Measurements from ENCODE around the gene TMEM138. TPM values are rescaled to one million over a fixed set of nuclear protein-coding genes. Genes with fewer than 3 reads are reported as not detected.

Gene TMEM138
- total RNA-seq, 2 donors from 2014 or later: 42.0 to 45.0 TPM

GRCh38 chr11:61361237-61361740, 885 bp upstream of the TMEM138 start:
- H3K4me1 Mint-ChIP-seq (ENCODE audit: low read depth): peaks cover 55% of the 10 kb centered on the region
- H3K4me3 Mint-ChIP-seq: peak overlapping the region; percentile 95 to 97
- DNase-seq (no peak), ATAC-seq (replicated peaks in 1 of 2) (peak in 1 of 2 donors; percentile 1)
- H3K36me3 Mint-ChIP-seq (ENCODE audit: insufficient read depth in 2 of 2): peaks cover 2 to 5% of the 10 kb centered on the region in 2 donors
- H3K9me3 Mint-ChIP-seq: no peaks in the 10 kb centered on the region
- peak overlapping the region; percentile 97 for H3K27ac Mint-ChIP-seq
- H3K27me3 Mint-ChIP-seq (ENCODE audit: low read depth): no peaks in the 10 kb centered on the region

GRCh38 chr11:61362542-61362875, 335 bp downstream of the TMEM138 start:
- peaks cover 2 to 12% of the 10 kb centered on the region in 2 donors for H3K36me3 Mint-ChIP-seq (ENCODE audit: insufficient read depth in 2 of 2)
- H3K27me3 Mint-ChIP-seq (ENCODE audit: low read depth): no peaks in the 10 kb centered on the region
- peak overlapping the region; percentile 97 for H3K27ac Mint-ChIP-seq

GRCh38 chr11:61364012-61364675, 2.0 kb downstream of the TMEM138 start:
- Mint-ChIP-seq H3K36me3 (ENCODE audit: insufficient read depth in 2 of 2) (peaks cover 9 to 18% of the 10 kb centered on the region in 2 donors), H3K27me3 (ENCODE audit: low read depth) (no peaks in the 10 kb centered on the region), H3K4me1 (ENCODE audit: low read depth) (peaks cover 47% of the 10 kb centered on the region), H3K27ac (peak overlapping the region; percentile 97), H3K9me3 (no peaks in the 10 kb centered on the region), H3K4me3 (peak overlapping the region; percentile 95 to 97)
- no peak for ATAC-seq (replicated peaks in 1 of 2)
- DNase-seq: no peak

More at GRCh38 chr11:61362542-61362875, 335 bp downstream of the TMEM138 start:
- DNase-seq (peak; percentile 33 to 38), ATAC-seq (replicated peaks in 1 of 2) (peak in 1 of 2 donors; percentile 25)
- Mint-ChIP-seq H3K9me3 (no peaks in the 10 kb centered on the region), H3K4me3 (peak overlapping the region; percentile 95 to 97), H3K4me1 (ENCODE audit: low read depth) (peaks cover 47% of the 10 kb centered on the region)

- no peak for ATAC-seq (replicated peaks in 1 of 2)
- Mint-ChIP-seq H3K9me3 (no peaks in the 10 kb centered on the region), H3K27me3 (ENCODE audit: low read depth) (no peaks in the 10 kb centered on the region), H3K4me3 (no peak overlapping the region), H3K4me1 (ENCODE audit: low read depth) (peaks cover 38% of the 10 kb centered on the region), H3K36me3 (ENCODE audit: insufficient read depth in 2 of 2) (peaks cover 8 to 29% of the 10 kb centered on the region in 2 donors), H3K27ac (no peak overlapping the region)
- DNase-seq: no peak
Observed at GRCh38 chr11:61367406-61367805, 5.2 kb downstream of the TMEM138 start.

GRCh38 chr11:61368646-61369045, 6.5 kb downstream of the TMEM138 start:
- H3K4me3 Mint-ChIP-seq: no peak overlapping the region
- no peaks in the 10 kb centered on the region for H3K27me3 Mint-ChIP-seq (ENCODE audit: low read depth)
- H3K9me3 Mint-ChIP-seq: no peaks in the 10 kb centered on the region
- no peak for ATAC-seq (replicated peaks in 1 of 2)
- H3K4me1 Mint-ChIP-seq (ENCODE audit: low read depth): peaks cover 25% of the 10 kb centered on the region
- H3K27ac Mint-ChIP-seq: no peak overlapping the region
- H3K36me3 Mint-ChIP-seq (ENCODE audit: insufficient read depth in 2 of 2): peaks cover 8 to 30% of the 10 kb centered on the region in 2 donors
- no peak for DNase-seq

- H3K27ac Mint-ChIP-seq: no peak overlapping the region
- peaks cover 22% of the 10 kb centered on the region for H3K4me1 Mint-ChIP-seq (ENCODE audit: low read depth)
- H3K27me3 Mint-ChIP-seq (ENCODE audit: low read depth): no peaks in the 10 kb centered on the region
- peaks cover 8 to 32% of the 10 kb centered on the region in 2 donors for H3K36me3 Mint-ChIP-seq (ENCODE audit: insufficient read depth in 2 of 2)
- H3K9me3 Mint-ChIP-seq: no peaks in the 10 kb centered on the region
- ATAC-seq (replicated peaks in 1 of 2) (peak; percentile 25 to 32), DNase-seq (no peak)
- peak overlapping the region in 1 of 2 donors; percentile 11 for H3K4me3 Mint-ChIP-seq
Observed at GRCh38 chr11:61369372-61370348, 7.5 kb downstream of the TMEM138 start.

- Mint-ChIP-seq H3K27ac (no peak overlapping the region), H3K36me3 (ENCODE audit: insufficient read depth in 2 of 2) (peaks cover 12 to 37% of the 10 kb centered on the region in 2 donors), H3K4me3 (no peak overlapping the region), H3K27me3 (ENCODE audit: low read depth) (no peaks in the 10 kb centered on the region), H3K9me3 (no peaks in the 10 kb centered on the region), H3K4me1 (ENCODE audit: low read depth) (peaks cover 22% of the 10 kb centered on the region)
- DNase-seq (no peak), ATAC-seq (replicated peaks in 1 of 2) (peak; percentile 67 to 78)
Observed at GRCh38 chr11:61370349-61371005, 8.3 kb downstream of the TMEM138 start.

GRCh38 chr11:61372659-61373420, 10.7 kb downstream of the TMEM138 start:
- Mint-ChIP-seq H3K9me3 (no peaks in the 10 kb centered on the region), H3K4me1 (ENCODE audit: low read depth) (peaks cover 22% of the 10 kb centered on the region), H3K4me3 (no peak overlapping the region), H3K36me3 (ENCODE audit: insufficient read depth in 2 of 2) (peaks cover 13 to 29% of the 10 kb centered on the region in 2 donors), H3K27ac (no peak overlapping the region), H3K27me3 (ENCODE audit: low read depth) (no peaks in the 10 kb centered on the region)
- DNase-seq (no peak), ATAC-seq (replicated peaks in 1 of 2) (no peak)

GRCh38 chr11:61375761-61376108, 13.6 kb downstream of the TMEM138 start:
- ATAC-seq (replicated peaks in 1 of 2) (no peak), DNase-seq (no peak)
- Mint-ChIP-seq H3K4me1 (ENCODE audit: low read depth) (no peaks in the 10 kb centered on the region), H3K4me3 (no peak overlapping the region), H3K36me3 (ENCODE audit: insufficient read depth in 2 of 2) (peaks cover 8 to 15% of the 10 kb centered on the region in 2 donors), H3K27ac (no peak overlapping the region), H3K9me3 (no peaks in the 10 kb centered on the region), H3K27me3 (ENCODE audit: low read depth) (no peaks in the 10 kb centered on the region)

- DNase-seq: no peak
- Mint-ChIP-seq H3K4me1 (ENCODE audit: low read depth) (no peaks in the 10 kb centered on the region), H3K27me3 (ENCODE audit: low read depth) (no peaks in the 10 kb centered on the region), H3K4me3 (no peak overlapping the region), H3K9me3 (no peaks in the 10 kb centered on the region), H3K27ac (no peak overlapping the region), H3K36me3 (ENCODE audit: insufficient read depth in 2 of 2) (peaks cover 7 to 9% of the 10 kb centered on the region in 2 donors)
- ATAC-seq (replicated peaks in 1 of 2): no peak
Observed at GRCh38 chr11:61377461-61378160, 15.4 kb downstream of the TMEM138 start.

- Mint-ChIP-seq H3K4me1 (ENCODE audit: low read depth) (no peaks in the 10 kb centered on the region), H3K27ac (no peak overlapping the region), H3K9me3 (no peaks in the 10 kb centered on the region), H3K4me3 (no peak overlapping the region), H3K36me3 (ENCODE audit: insufficient read depth in 2 of 2) (peaks cover 6 to 7% of the 10 kb centered on the region in 2 donors), H3K27me3 (ENCODE audit: low read depth) (no peaks in the 10 kb centered on the region)
- DNase-seq: no peak
- ATAC-seq (replicated peaks in 1 of 2): no peak
Observed at GRCh38 chr11:61378713-61379313, 16.6 kb downstream of the TMEM138 start.

Measured in activated T-cell treated with anti-CD3 and anti-CD28 coated beads, Interleukin-2, amount 50 U/mL, for 72 hours (primary cell).